HepG2 (cell line): ENCODE data around the gene PAX7. TPM values are rescaled to one million over a fixed set of nuclear protein-coding genes. Genes with fewer than 3 reads are reported as not detected.

Experiments
- ATAC-seq: fragments of 200-7000 bp; cut with Tn5 transposase; 3 replicates; pipeline ENCODE4 v1.9.1; 2020; ENCODE audit warnings: mild to moderate bottlenecking, moderate library complexity
- BruUV-seq: library from RNA; stranded (reverse); fragments of 400-500 nt; replicated peaks from 2 replicates; lab custom pipeline; 2021; lab: Mats Ljungman, UMichigan
- CTCF ChIA-PET: fragments of 300-600 bp; formaldehyde crosslinking; extraction: SDS; loops from one replicate; lab custom pipeline; 2021; ENCODE audit warnings: low total read pairs, inconsistent platforms, low intra/inter-chr PET ratio; lab: Yijun Ruan, JAX
- POLR2A ChIA-PET: fragments of 350-600 bp; sonication (Branson Sonifier 250); formaldehyde crosslinking; loops from one replicate; lab custom pipeline; 2020; ENCODE audit warnings: antibody characterized with exemption, inconsistent platforms; lab: Yijun Ruan, JAX
- DNase-seq: peaks from one replicate; pipeline ENCODE4 v3.0.0-alpha.2; 2015; ENCODE audit warnings: low spot score
- FAIRE-seq: peaks from 3 replicates; lab custom pipeline; 2011; peaks lifted over from hg19 to GRCh38; lab: Jason Lieb, UNC
- H2AFZ ChIP-seq: one replicate; pipeline ENCODE4 v1.6.1; 2011; ENCODE audit warnings: low read length, inconsistent platforms
- H3K27ac ChIP-seq: fragments of 300-600 bp; 3 replicates; pipeline ENCODE4 v1.8.0; 2011; ENCODE audit warnings: mixed run types, mild to moderate bottlenecking, mixed read lengths, low read length, inconsistent platforms; ENCODE audit not compliant: insufficient read depth; ENCODE audit errors: extremely low read length
- H3K27me3 ChIP-seq, 2 experiments: fragments of 200-600 bp in 1 of 2; 2 replicates in 1 of 2; 3 replicates in 1 of 2; pipeline versions ENCODE4 v1.6.0 to v1.8.0; 2011; ENCODE audit warnings: low read length in 2 of 2, mild to moderate bottlenecking in 2 of 2, moderate library complexity in 2 of 2, inconsistent platforms in 1 of 2; ENCODE audit not compliant: insufficient read depth in 2 of 2, control insufficient read depth in 1 of 2
- H3K36me3 ChIP-seq, 2 experiments: fragments of 200-600 bp in 1 of 2; replicated peaks in 1 of 2; 2 replicates in 1 of 2; 3 replicates in 1 of 2; pipeline versions ENCODE4 v1.5.1 to v1.8.0; 2011; ENCODE audit warnings: low read length in 2 of 2, inconsistent platforms in 1 of 2; ENCODE audit not compliant: insufficient read depth in 2 of 2, control insufficient read depth in 1 of 2
- H3K4me1 ChIP-seq: 2 replicates; pipeline ENCODE4 v1.5.1; 2012; ENCODE audit warnings: low read length, inconsistent platforms; ENCODE audit not compliant: insufficient read depth
- H3K4me2 ChIP-seq: 2 replicates; pipeline ENCODE4 v1.6.0; 2011; ENCODE audit warnings: low read depth, low read length, inconsistent platforms
- H3K4me3 ChIP-seq, 3 experiments: fragments of 200-600 bp in 1 of 3; sonication (generic), shearing (Covaris generic) in 1 of 3; replicated peaks in 1 of 3; 2 replicates each; pipeline ENCODE4 v1.5.1; 2011 to 2016; ENCODE audit warnings: low read length in 3 of 3, inconsistent platforms in 2 of 3, low read depth in 2 of 3, mild to moderate bottlenecking in 2 of 3, control low read depth in 1 of 3, mixed read lengths in 1 of 3; ENCODE audit not compliant: insufficient read depth in 1 of 3
- H3K79me2 ChIP-seq: one replicate; pipeline ENCODE4 v1.6.1; 2011; ENCODE audit warnings: low read length, inconsistent platforms; ENCODE audit not compliant: insufficient read depth
- H3K9ac ChIP-seq: 2 replicates; pipeline ENCODE4 v1.6.0; 2011; ENCODE audit warnings: mild to moderate bottlenecking, low read depth, low read length, inconsistent platforms; ENCODE audit not compliant: insufficient read depth
- H3K9me3 ChIP-seq: 2 replicates; pipeline ENCODE4 v1.5.1; 2012; ENCODE audit warnings: mild to moderate bottlenecking, low read length
- H4K20me1 ChIP-seq: 2 replicates; pipeline ENCODE4 v1.6.0; 2011; ENCODE audit warnings: inconsistent platforms, mild to moderate bottlenecking, low read length, moderate library complexity; ENCODE audit not compliant: insufficient read depth
- BHLHE40 ChIP-seq: IDR thresholded peaks from 2 replicates; pipeline ENCODE4 v1.6.1; 2011; ENCODE audit warnings: low read length, improper control_type of control experiment
- GATAD2A ChIP-seq: IDR thresholded peaks from 2 replicates; pipeline ENCODE4 v1.6.1; 2016
- HNRNPK ChIP-seq: fragments of 200-400 bp; formaldehyde crosslinking; IDR thresholded peaks from 2 replicates; pipeline ENCODE4 v1.6.1; 2018; ENCODE audit warnings: low read length, low read depth, moderate library complexity, mild to moderate bottlenecking; ENCODE audit not compliant: poor library complexity, severe bottlenecking
- KLF11 ChIP-seq: IDR thresholded peaks from 2 replicates; pipeline ENCODE4 v1.6.1; 2016; ENCODE audit warnings: missing compliant biosample characterization
- MAZ ChIP-seq, 2 experiments: sonication (generic) in 1 of 2; formaldehyde crosslinking in 1 of 2; IDR thresholded peaks; 2 replicates each; pipeline versions ENCODE4 v1.5.0 to v1.6.1; 2012 to 2020; ENCODE audit warnings: low read depth in 2 of 2, mild to moderate bottlenecking in 2 of 2, borderline replicate concordance in 1 of 2, improper control_type of control experiment in 1 of 2, low read length in 1 of 2, missing genetic modification reagents in 1 of 2, moderate library complexity in 1 of 2
- MEIS1 ChIP-seq: sonication (generic); formaldehyde crosslinking; IDR thresholded peaks from 2 replicates; pipeline ENCODE4 v1.9.0; 2021; ENCODE audit warnings: mild to moderate bottlenecking, missing genetic modification reagents, moderate library complexity, borderline replicate concordance
- NFE2L1 ChIP-seq: sonication (generic); formaldehyde crosslinking; IDR thresholded peaks from 2 replicates; pipeline ENCODE4 v1.4.0; 2020; ENCODE audit warnings: missing genetic modification reagents, mild to moderate bottlenecking, borderline replicate concordance
- ZBTB8A ChIP-seq: sonication (generic); formaldehyde crosslinking; IDR thresholded peaks from 2 replicates; pipeline ENCODE4 v1.4.0; 2020; ENCODE audit warnings: mild to moderate bottlenecking, low read depth, missing genetic modification reagents, borderline replicate concordance
- ZNF207 ChIP-seq: fragments of 450-650 bp; IDR thresholded peaks from 2 replicates; pipeline ENCODE4 v1.6.1; 2016; ENCODE audit warnings: antibody characterized with exemption, borderline replicate concordance
- ZNF598 ChIP-seq: sonication (generic); formaldehyde crosslinking; IDR thresholded peaks from 2 replicates; pipeline ENCODE4 v1.5.1; 2020; ENCODE audit warnings: mild to moderate bottlenecking, missing genetic modification reagents, borderline replicate concordance
- ZNF609 ChIP-seq: sonication (generic); formaldehyde crosslinking; IDR thresholded peaks from 2 replicates; pipeline ENCODE4 v1.4.0; 2020; ENCODE audit warnings: mild to moderate bottlenecking, missing genetic modification reagents, borderline replicate concordance
- WGBS: methylation state at CpG from one replicate; pipeline ENCODE4 v1.1.6; 2017; ENCODE audit warnings: low lambda C conversion rate; 5-methylcytosine and 5-hydroxymethylcytosine counted together
- in situ Hi-C: cut with HindIII; loops from 2 replicates; pipeline ENCODE4 v1.10.0; 2017; ENCODE audit warnings: low pct_unique_long_range_greater_than_20kb; ENCODE audit not compliant: extremely low pct_ligation_motif_present
- intact Hi-C: fragments of 100-400 bp; cut with micrococcal nuclease; formaldehyde crosslinking; loops from one replicate; pipeline ENCODE4 v1.10.0; 2022; ENCODE audit not compliant: unreplicated experiment
- polyA plus RNA-seq, 8 experiments: library from polyadenylated mRNA; depleted of rRNA in 3 of 8; stranded (reverse) in 7 of 8; unstranded in 1 of 8; fragments of >200 nt; fragmentation: Illumina TruSeq in 4 of 8; extraction: Trizol in 4 of 8; gene quantifications; 2 replicates each; pipeline versions ENCODE4 v1.2.1 to v1.2.3, GENCODE V29; 2011 to 2016; ENCODE audit warnings: low read depth in 4 of 8, missing spikeins in 1 of 8, mixed read lengths in 1 of 8; ENCODE audit not compliant: insufficient read depth in 1 of 8
- total RNA-seq, 5 experiments: library from RNA; depleted of rRNA; stranded (reverse); fragments of >200 nt; fragmentation: Illumina TruSeq; extraction: Trizol; gene quantifications; 2 replicates each; pipeline ENCODE4 v1.2.3, GENCODE V29; 2016; ENCODE audit warnings: low read depth in 1 of 5
- TF ChIP-seq, protein P1 (sequence below): IDR thresholded peaks from 2 replicates; pipeline ENCODE4 v1.6.1; 2016; ENCODE audit warnings: mild to moderate bottlenecking, missing biosample characterization, missing genetic modification reagents
- TF ChIP-seq, protein P2 (sequence below): sonication (generic); formaldehyde crosslinking; IDR thresholded peaks from 2 replicates; pipeline ENCODE4 v1.8.0; 2022; ENCODE audit warnings: mild to moderate bottlenecking, missing genetic modification reagents
- TF ChIP-seq, protein P3 (sequence below): sonication (generic); formaldehyde crosslinking; IDR thresholded peaks from 2 replicates; pipeline ENCODE4 v1.4.0; 2020; ENCODE audit warnings: missing genetic modification reagents, mild to moderate bottlenecking, borderline replicate concordance

Gene PAX7
- total and polyA plus RNA-seq, 2 of the 13 experiments (the other 11 are each of a cell fraction or from before 2014, with no cell fraction given) = not detected

GRCh38 chr1:18796950-18797349 is 166.3 kb downstream of the PAX7 start:
- Histone ChIP-seq H2AFZ (no peak overlapping the region), H3K4me1 (peaks cover 20% of the 10 kb centered on the region), H4K20me1 (no peaks in the 10 kb centered on the region; the same call in 1 of the 2 replicates), H3K4me2 (no peak overlapping the region), H3K4me3 (no peak overlapping the region), H3K27me3 (peaks cover 2 to 41% of the 10 kb centered on the region in 2 experiments; a peak in 3 of 5 replicates), H3K36me3 (no peaks in the 10 kb centered on the region), H3K9me3 (no peaks in the 10 kb centered on the region), H3K79me2 (no peaks in the 10 kb centered on the region), H3K27ac (no peak overlapping the region), H3K9ac (no peak overlapping the region)
- no TSS peak for BruUV-seq
- in situ Hi-C loops (no loop called here), intact Hi-C loops (no loop called here)
- WGBS = 3% methylated on average over 3 of the region's 3 CpGs
- DNase-seq (no peak), FAIRE-seq (no peak), ATAC-seq (no peak)
- ChIA-PET POLR2A (no interaction called here), CTCF (no interaction called here)
- TF ChIP-seq HNRNPK = no peak
- TF ChIP-seq MEIS1 (CRISPR knock-in tag) = no peak
- no peak for TF ChIP-seq GATAD2A (CRISPR knock-in tag)
- no peak for TF ChIP-seq ZBTB8A
- TF ChIP-seq, protein P1, sequence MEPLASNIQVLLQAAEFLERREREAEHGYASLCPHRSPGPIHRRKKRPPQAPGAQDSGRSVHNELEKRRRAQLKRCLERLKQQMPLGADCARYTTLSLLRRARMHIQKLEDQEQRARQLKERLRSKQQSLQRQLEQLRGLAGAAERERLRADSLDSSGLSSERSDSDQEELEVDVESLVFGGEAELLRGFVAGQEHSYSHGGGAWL (CRISPR knock-in tag) = no peak
- TF ChIP-seq, protein P2, sequence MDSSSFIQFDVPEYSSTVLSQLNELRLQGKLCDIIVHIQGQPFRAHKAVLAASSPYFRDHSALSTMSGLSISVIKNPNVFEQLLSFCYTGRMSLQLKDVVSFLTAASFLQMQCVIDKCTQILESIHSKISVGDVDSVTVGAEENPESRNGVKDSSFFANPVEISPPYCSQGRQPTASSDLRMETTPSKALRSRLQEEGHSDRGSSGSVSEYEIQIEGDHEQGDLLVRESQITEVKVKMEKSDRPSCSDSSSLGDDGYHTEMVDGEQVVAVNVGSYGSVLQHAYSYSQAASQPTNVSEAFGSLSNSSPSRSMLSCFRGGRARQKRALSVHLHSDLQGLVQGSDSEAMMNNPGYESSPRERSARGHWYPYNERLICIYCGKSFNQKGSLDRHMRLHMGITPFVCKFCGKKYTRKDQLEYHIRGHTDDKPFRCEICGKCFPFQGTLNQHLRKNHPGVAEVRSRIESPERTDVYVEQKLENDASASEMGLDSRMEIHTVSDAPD (CRISPR knock-in tag) = no peak
- TF ChIP-seq BHLHE40 = no peak
- no peak for TF ChIP-seq KLF11 (CRISPR knock-in tag)
- TF ChIP-seq ZNF609 (CRISPR knock-in tag) = no peak
- TF ChIP-seq ZNF207 = no peak
- TF ChIP-seq, protein P3, sequence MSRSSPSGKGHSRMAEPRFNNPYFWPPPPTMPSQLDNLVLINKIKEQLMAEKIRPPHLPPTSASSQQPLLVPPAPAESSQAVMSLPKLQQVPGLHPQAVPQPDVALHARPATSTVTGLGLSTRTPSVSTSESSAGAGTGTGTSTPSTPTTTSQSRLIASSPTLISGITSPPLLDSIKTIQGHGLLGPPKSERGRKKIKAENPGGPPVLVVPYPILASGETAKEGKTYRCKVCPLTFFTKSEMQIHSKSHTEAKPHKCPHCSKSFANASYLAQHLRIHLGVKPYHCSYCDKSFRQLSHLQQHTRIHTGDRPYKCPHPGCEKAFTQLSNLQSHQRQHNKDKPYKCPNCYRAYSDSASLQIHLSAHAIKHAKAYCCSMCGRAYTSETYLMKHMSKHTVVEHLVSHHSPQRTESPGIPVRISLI (CRISPR knock-in tag) = no peak
- no peak for TF ChIP-seq ZNF598 (CRISPR knock-in tag)
- TF ChIP-seq MAZ (IDR thresholded peaks at IDR 0.05; ENCODE audit: borderline replicate concordance, low read depth, low read length) = no peak
- no peak for TF ChIP-seq MAZ (CRISPR knock-in tag; IDR thresholded peaks at IDR 0.05; ENCODE audit: low read depth)
- no peak for TF ChIP-seq NFE2L1 (CRISPR knock-in tag)
